HG03139 (cell line): ENCODE measurements around the gene CCDC192.
A peak's percentile ranks its signal among the peaks of the same experiment; 100 is the strongest.
"Not testable (repeated sequence)": the region's sequence is repeated elsewhere in the genome, so short reads cannot be mapped to it uniquely, and the experiment has no call there.

Experiments
- ATAC-seq: cut with Tn5 transposase; IDR thresholded peaks from one replicate; pipeline ENCODE4 v1.9.1; 2021; ENCODE audit not compliant: unreplicated experiment

Gene CCDC192

DNA sequence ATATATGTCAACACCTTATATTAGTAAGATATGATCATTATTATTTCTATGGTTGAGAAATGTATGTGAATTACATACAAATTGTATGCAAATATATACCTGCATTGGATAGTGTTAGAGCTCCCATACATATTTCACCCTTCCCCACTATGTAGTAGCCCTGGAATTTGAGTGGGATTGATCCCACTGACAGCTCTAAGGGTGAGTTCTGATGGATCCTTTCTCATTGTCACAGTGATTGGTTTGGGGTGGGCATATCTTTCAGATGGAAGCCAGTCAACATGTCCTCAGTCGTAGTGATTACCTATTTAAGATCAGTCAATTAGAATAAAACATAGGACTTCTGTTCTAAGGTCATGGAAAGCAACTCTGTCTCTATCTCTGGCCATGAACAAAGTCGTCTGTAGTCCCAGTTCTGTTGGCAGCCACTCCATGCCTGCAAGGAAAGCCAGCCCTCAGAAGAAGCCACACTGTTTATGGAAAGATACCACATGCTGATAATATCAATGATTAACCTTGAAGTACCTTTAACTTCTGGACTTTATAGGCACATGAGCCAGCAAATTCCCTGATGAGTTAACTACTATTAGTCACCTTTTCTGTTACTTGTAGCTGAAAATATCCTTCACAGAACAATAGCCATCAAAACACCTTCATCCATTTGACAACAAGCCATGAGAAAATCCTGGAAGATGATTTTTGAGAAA lies 5.1 kb upstream of the CCDC192 start:
- ATAC-seq = no peak

DNA sequence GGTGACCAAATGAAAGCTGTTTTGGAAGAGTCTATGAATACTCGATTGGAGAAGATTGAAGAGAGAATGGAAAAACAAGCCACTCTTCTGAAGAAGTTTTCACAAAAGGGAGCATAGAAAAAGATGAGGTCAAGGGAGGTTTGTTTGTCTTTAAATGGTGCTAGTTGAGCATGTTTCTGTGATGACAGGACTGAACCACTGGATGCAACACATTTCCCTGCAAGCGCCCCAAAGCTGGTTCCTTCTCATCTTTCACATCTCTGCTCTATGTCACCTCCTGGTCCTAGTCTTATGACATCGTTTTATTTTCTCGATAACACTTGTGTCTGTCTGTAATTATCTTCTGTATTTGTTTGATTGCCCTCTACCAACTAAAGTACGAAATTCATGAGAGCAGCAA lies 3.8 kb upstream of the CCDC192 start:
- no peak for ATAC-seq

DNA sequence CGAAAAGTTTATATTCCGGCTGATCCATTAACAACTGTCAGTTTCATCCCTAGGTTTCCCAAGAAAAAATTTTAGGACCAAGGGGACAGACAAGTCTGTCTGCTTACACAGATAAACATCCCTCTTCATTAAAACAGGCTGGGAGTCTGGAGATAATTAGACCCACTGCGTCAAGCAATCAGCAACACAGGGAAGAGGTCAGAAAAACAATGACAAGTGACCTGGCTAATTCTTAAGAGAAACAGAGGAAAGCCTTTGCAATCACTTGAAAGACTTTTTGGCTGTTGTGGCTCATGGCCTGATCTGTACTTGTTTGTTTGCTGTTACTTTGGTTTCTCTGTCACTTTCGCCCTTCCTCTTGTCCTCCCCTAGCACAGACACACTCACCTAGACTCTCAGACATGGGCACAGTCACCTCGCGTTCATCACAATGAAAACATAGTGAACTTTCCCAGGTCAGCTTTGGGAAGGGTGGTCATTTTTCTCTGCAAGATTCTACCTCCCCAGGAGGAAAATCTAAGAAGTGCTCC lies 2.9 kb upstream of the CCDC192 start:
- ATAC-seq = no peak

DNA sequence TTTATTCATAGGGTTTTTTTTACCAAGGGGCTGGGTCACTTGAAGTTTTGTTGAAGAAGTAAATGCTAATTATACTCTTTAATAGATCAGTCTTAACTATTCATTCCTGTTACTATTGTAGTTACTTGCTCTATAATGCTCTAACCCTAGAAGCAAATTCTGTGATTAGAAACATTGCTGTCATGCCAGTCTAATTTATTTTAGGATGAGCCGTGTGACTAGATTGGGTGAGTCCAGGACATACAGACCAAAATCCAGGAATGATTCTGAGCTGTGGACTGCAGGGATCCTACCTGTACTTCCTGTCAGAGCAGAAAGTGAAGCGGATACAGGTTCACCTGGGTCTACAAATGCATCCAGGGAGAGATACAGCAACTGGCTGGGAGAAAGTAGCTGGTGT lies 757 bp upstream of the CCDC192 start:
- no peak for ATAC-seq

DNA sequence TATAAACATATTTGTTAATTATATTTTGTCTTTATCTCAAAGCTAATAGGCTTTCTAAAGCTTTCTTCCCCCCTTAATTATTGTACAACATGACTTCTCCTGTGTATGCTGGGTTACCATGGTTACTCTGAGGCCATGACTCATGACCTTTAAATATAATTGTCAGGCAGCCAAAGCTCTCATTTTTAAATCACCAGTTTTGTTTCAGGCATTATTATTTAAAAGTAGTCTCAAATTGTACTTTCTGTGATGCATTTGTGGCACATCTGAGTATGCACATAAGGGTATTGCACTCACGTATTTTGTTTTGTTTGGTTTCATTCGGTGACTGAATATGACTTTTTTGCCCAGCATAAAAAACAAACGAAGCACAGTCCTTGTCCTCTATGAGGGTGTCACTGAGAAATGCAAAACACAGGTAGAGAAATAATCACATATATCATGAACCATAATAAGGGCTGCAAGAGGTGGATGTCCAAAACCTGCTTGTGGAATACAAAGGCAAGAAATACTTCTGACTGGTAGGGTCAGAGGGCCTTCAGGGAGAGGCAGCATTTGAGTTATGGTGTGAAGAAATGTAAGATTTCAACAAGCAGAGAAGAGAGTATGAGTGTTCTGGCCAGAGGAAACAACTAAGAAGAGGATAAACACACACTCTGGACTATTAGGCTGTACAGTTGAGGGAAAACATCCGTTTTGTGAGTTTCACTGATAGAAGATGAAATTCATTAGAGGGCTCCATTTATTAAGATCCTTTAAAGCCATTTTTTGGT lies 2.1 kb downstream of the CCDC192 start:
- ATAC-seq = no peak

DNA sequence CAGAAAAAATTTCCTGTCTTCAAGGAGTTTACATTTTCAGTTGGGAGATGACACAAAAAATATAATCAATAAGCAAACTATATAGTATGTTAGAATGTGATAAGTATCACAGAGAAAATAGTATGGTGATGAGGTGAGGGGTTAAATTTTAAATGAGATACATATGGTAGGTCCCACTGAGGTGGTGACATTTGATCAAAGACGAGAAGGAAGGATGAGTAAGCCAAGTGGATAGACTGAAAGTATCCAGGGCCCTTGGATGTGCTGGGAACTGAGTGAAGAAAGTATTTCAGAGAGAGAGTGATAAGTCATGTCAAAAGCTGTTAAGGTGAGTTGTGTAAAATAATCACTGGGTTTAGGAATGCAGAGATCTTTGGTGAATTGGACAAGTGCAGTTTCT lies 3.5 kb downstream of the CCDC192 start:
- ATAC-seq = no peak

DNA sequence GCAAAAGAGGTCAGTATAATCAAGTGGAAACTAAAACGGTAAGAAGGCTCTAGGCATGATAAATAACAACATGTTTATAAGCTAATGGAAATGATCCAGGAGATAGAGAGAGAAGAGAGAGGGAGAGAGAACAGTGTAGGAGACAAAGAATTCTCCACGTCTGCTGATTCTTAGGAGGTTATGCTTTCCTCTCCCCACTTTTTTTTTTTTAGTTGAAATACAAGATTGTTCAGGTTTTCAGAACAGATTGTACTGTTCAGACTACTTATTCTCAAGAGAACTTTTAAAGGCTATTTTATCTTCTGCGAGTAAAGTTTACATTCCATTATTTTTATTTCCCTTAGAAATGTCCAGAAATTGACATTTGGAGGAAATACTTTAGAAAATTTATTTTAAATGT lies 4.0 kb downstream of the CCDC192 start:
- ATAC-seq = no peak

DNA sequence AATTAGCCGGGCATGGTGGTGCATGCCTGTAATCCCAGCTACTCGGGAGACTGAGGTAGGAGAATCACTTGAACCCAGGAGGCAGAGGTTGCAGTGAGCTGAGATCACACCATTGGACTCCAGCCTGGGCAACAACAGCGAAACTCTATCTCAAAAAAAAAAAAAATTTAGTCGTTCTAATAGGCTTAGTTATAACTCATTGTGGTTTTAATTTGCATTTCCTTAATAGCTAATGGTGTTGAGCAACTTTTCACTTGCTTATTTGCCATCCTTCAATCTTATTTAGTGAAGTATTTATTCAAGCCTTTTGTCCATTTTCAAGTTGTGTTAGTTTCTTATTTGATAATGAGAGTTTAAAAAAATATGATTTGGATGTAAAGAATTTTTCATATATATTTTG lies 9.9 kb downstream of the CCDC192 start:
- not testable (repeated sequence) for ATAC-seq

DNA sequence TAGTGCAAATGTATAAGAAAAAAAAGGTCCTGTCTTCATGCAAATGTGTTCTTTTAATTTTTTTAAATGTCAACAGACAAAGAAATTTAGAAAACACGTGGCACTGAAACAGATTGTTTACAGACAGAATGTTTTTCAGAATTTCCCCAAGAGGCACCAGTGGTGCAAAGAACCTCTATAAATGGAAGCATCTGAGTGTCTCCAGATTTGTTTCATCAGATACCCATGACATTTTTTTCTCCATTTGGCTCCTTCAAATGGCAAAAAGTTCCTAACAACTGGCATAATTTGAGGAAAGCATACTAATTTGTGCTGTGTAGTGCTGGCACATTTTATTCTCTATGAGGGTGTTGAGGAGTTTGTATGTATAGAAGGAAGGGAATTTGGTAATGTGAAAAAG lies 15.0 kb downstream of the CCDC192 start:
- ATAC-seq = no peak

DNA sequence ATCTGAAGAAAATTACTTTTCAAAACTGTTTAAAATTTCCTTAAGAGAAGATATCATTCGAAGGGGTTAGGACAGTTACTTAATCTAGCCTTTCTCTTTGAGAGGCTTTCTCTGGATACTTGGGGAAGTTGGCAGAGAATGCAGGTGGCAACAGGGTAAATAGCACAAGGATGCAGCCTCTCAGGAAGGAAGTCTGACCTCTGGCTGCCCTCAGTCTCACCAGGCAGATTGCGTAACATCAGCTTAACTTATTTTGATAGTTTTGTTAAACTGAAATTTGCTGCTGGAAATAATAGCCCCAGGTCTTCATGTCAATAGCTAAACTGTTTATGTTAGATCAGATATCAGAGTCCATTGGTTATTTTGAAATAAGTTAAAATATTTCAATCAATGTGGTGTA lies 20.4 kb downstream of the CCDC192 start:
- ATAC-seq = no peak

DNA sequence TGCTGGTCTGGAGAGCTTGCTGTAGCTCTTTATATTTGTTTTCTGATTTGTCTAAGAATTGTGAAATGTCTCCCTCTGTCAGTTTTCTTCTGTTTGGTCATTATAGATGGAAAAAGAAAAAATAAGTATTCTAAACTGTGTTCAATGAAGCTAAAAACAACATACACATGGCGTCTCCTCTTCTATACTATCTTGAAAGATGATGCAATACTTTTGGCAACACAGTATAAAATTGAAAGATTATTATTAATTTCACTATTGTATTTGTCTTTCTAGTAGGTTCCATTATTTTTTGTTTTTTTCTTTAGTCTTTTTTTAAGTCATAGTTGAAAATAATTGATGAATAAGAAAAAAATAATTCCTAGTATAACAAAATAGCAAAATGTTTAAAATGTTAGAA lies 22.5 kb downstream of the CCDC192 start:
- no peak for ATAC-seq

DNA sequence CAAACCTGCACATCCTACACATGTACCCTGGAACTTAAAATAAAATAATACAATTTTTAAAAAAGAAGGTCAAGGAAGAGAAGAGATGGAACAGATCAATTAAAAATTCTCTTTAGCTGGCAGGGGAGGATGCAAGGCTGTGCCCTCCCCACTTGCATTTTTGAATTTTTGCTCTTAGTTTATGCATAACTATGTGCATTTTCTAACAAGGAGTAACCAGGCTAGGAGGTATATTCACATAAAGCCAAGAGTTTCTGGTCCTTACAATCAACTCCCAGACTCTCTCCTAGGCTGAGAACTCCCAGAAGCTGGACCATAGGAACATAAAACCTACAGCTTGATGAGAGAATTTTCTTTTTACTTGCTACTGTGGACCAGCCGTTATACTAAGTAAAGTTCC lies 29.8 kb downstream of the CCDC192 start:
- no peak for ATAC-seq

DNA sequence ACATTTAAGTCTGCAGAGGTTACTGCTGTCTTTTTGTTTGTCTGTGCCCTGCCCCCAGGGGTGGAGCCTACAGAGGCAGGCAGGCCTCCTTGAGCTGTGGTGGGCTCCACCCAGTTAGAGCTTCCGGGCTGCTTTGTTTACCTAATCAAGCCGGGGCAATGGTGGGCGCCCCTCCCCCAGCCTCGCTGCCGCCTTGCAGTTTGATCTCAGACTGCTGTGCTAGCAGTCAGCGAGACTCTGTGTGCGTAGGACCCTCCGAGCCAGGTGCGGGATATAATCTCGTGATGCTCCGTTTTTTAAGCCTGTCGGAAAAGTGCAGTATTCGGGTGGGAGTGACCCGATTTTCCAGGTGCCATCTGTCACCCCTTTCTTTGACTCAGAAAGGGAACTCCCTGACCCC lies 36.2 kb downstream of the CCDC192 start:
- not testable (repeated sequence) for ATAC-seq

DNA sequence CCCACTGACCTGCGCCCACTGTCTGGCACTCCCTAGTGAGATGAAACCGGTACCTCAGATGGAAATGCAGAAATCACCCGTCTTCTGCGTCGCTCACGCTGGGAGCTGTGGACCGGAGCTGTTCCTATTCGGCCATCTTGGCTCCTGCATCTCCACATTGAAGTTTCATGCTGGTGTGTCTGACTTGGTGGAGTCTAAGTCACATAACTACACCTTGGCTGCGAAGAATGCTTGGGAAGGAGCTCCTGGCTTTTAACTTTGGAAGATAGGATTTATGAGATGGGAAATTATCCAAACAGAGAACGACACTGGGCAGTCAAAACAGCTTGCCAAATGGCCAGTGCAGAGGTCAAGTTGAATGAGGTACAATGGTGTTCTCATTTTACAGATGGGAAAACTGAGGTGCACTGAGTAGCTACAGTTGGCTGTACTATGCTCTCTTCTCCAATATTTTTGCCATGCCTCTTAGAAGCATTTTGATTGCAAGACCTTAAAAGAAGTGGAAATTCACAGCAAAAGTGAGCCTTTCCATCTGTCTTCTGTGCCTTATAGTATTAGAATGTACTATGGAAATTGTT lies 36.7 kb downstream of the CCDC192 start:
- no peak for ATAC-seq

DNA sequence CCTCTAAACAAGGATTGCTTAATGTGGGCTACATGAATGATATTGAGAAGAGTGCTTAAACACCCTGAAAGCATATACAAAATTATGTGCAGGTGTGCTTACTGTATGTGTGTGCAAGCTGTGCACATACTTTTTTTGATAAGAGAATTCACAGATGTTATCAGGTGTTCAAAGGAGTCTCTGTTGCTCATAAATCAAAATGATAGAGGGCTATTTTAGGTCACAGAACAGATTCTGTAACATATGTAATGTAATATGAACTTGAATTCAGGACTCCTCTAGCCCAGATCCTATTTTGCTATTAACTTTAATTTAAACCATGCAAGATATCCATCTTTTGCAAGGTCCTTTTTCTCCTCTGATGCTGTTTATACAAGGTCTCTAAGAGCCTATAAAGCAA lies 38.2 kb downstream of the CCDC192 start:
- no peak for ATAC-seq

DNA sequence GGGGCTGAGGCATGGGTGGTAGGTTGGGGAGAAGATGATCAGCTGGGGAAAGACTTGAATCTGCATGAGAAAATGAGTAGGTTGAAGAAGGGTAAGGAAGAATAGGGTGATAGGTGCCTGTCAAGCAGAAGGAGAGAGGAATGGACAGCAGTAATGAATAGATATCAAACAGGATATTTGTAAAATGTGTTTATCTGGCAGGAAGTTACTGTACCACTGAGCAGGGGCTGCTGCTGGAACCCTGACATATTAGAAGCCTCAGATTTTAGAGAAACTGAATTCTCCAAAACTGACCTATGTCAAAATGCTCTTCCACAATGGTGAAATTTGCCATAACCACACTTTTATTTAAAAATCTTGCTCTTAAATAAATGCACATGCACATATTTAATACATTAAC lies 41.0 kb downstream of the CCDC192 start:
- no peak for ATAC-seq

DNA sequence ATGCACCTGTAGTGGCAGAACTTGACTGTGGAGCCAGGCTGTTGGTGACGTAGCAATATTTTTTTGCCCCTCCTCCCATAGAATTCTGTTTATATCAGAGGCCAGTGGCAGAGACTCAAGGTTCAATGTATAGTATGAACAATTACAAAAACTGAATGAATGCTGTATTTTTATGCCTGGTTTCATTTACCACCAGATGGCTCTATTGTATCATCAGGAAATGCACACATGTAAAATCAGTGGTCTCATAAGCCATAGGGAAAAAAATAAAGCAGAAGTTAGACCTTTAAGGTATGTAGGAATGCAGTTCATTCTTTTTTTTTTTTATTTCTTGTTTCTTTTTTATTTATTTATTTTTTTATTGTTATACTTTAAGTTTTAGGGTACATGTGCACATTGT lies 43.6 kb downstream of the CCDC192 start:
- no peak for ATAC-seq

DNA sequence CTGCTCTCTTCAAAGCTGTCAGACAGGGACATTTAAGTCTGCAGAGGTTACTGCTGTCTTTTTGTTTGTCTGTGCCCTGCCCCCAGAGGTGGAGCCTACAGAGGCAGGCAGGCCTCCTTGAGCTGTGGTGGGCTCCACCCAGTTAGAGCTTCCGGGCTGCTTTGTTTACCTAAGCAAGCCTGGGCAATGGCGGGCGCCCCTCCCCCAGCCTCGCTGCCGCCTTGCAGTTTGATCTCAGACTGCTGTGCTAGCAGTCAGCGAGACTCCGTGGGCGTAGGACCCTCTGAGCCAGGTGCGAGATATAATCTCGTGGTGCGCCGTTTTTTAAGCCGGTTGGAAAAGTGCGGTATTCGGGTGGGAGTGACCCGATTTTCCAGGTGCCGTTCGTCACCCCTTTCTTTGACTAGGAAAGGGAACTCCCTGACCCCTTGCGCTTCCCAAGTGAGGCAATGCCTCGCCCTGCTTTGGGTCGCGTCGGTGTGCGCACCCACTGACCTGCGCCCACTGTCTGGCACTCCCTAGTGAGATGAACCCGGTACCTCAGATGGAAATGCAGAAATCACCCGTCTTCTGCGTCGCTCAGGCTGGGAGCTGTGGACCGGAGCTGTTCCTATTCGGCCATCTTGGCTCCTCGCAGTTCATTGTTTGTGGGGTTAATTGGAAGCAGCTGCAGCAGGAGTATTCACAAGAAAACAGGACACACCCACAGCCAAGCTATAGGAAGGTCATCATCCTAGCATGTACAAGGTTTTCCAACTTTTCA lies 49.5 kb downstream of the CCDC192 start:
- ATAC-seq = not testable (repeated sequence)

DNA sequence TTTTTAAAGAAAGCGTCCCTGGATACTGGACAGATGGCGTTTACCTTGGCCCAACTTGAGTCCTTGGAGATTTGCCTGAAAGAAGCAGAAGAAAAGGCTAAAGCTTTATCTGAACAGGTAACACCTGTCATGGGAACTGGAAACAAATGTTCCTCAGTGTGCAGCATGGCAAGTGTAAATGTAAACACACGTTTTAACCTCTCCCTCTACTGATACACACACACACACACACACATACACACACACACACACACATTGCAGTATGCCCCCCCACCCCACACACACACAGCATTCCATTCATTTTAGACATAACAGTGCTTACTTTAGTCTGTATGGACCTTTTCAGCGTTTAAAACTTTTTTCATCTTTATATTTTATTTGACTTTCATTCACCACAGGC lies 51.1 kb downstream of the CCDC192 start:
- no peak for ATAC-seq

DNA sequence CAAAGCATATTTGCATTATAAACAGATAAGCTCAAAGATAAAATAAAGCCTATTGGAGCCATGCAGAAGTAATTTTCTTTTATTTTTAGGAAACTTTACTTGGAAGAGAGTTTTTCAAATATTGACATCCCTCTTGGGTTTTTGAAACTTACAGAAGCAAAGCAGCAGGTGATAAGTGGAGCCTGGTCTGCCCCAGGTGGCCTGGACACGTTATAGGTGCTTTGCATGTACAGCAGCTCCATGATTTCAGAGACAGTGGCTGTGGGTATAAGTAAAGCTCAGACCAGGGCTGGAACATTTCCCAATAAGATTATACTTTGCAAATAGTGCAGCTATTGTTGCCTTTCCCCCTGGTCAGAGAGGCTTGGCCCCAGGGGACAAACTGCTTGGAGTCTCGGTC lies 51.5 kb downstream of the CCDC192 start:
- no peak for ATAC-seq

DNA sequence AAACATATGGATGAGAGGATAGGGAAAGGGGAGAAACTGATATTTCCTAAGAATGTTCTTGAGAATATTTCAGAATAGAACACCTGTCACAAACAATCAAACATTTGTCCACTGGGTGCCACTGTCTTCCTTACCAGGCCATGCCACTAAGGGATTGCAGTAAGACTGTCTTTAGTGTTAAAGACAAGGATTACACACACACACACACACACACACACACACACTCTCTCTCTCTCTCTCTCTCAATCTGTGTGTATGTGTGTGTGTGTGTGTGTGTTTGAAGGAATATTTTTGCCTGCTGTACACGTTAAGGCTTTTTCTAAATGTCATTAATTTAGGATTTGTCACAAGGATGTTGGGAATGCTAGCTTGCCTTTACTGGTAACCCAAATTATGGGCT lies 54.4 kb downstream of the CCDC192 start:
- ATAC-seq = peak; percentile 80
